Neural cell (in vitro differentiated cells): ENCODE measurements around the gene TAOK3.

Experiments used
- EP300 ChIP-seq: fragments of 450-650 bp; conservative IDR thresholded peaks from 2 replicates; pipeline ENCODE4 v1.6.1; 2014; ENCODE audit warnings: antibody characterized with exemption, mild to moderate bottlenecking, moderate library complexity; ENCODE audit not compliant: poor library complexity, severe bottlenecking
- EZH2 ChIP-seq: fragments of 200-600, 300-800 bp; shearing (Covaris generic), sonication (generic); IDR thresholded peaks from 2 replicates; pipeline ENCODE4 v1.6.1; 2014; ENCODE audit warnings: antibody characterized with exemption, low read length, borderline replicate concordance, mild to moderate bottlenecking; ENCODE audit not compliant: insufficient read depth, poor library complexity, severe bottlenecking
- TF ChIP-seq, protein P1 (sequence below): fragments of 450-650 bp; IDR thresholded peaks from 2 replicates; pipeline ENCODE4 v1.5.1; 2014; ENCODE audit warnings: antibody characterized with exemption, mild to moderate bottlenecking, moderate library complexity; ENCODE audit not compliant: poor library complexity, severe bottlenecking
- TF ChIP-seq, protein P2 (sequence below): IDR thresholded peaks from 2 replicates; pipeline ENCODE4 v1.6.1; 2012; ENCODE audit warnings: borderline replicate concordance

DNA sequence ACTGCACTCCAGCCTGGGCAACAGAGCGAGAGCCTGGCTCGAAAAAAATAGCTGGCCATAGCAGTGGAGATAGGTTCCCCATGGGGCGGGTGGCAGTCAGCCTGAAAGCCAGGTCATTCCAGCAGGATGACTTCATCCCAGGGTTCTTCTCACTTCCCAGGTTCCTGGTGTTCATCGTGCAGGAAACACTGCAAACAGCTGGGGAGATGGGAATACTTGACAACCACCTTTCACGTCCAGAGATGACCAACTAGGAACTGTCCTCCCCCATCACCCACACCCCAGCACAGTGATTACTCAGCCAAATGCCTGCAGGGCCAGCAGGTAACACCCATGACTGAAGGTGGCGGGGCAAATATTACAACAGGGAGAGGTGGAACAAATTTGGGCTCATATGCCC, 270.6 kb downstream of the TAOK3 start:
- TF ChIP-seq EP300 = no peak
- no peak for TF ChIP-seq EZH2
- TF ChIP-seq, protein P1, sequence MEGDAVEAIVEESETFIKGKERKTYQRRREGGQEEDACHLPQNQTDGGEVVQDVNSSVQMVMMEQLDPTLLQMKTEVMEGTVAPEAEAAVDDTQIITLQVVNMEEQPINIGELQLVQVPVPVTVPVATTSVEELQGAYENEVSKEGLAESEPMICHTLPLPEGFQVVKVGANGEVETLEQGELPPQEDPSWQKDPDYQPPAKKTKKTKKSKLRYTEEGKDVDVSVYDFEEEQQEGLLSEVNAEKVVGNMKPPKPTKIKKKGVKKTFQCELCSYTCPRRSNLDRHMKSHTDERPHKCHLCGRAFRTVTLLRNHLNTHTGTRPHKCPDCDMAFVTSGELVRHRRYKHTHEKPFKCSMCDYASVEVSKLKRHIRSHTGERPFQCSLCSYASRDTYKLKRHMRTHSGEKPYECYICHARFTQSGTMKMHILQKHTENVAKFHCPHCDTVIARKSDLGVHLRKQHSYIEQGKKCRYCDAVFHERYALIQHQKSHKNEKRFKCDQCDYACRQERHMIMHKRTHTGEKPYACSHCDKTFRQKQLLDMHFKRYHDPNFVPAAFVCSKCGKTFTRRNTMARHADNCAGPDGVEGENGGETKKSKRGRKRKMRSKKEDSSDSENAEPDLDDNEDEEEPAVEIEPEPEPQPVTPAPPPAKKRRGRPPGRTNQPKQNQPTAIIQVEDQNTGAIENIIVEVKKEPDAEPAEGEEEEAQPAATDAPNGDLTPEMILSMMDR = no peak
- TF ChIP-seq, protein P2, sequence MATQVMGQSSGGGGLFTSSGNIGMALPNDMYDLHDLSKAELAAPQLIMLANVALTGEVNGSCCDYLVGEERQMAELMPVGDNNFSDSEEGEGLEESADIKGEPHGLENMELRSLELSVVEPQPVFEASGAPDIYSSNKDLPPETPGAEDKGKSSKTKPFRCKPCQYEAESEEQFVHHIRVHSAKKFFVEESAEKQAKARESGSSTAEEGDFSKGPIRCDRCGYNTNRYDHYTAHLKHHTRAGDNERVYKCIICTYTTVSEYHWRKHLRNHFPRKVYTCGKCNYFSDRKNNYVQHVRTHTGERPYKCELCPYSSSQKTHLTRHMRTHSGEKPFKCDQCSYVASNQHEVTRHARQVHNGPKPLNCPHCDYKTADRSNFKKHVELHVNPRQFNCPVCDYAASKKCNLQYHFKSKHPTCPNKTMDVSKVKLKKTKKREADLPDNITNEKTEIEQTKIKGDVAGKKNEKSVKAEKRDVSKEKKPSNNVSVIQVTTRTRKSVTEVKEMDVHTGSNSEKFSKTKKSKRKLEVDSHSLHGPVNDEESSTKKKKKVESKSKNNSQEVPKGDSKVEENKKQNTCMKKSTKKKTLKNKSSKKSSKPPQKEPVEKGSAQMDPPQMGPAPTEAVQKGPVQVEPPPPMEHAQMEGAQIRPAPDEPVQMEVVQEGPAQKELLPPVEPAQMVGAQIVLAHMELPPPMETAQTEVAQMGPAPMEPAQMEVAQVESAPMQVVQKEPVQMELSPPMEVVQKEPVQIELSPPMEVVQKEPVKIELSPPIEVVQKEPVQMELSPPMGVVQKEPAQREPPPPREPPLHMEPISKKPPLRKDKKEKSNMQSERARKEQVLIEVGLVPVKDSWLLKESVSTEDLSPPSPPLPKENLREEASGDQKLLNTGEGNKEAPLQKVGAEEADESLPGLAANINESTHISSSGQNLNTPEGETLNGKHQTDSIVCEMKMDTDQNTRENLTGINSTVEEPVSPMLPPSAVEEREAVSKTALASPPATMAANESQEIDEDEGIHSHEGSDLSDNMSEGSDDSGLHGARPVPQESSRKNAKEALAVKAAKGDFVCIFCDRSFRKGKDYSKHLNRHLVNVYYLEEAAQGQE = no peak
